ENCODE results near the gene RYR3.

The RYR3 gene

DNA sequence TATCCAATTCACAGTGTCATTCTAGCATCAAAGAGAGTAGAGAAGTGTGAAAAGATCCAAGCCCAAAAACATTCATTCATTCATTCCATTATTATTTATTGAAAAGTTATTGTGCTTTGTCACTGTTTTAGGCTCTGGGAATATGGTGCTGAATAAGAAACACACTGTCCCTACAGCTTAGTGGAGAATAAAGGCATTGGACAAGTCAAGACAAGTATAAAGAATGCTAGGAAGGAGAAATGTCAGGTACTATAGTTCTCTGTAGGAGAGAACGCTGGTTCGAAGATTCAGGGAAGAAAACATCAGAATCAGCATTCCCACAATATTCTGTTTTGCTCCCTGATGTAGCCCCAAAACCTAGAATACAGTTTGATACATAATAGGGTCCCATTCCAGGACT lies 528.8 kb downstream of the RYR3 start:
- Histone ChIP-seq H3K9me2 (replicated peaks; ENCODE audit: control insufficient read depth, low read length) (no peaks in the 10 kb centered on the region), H3F3A (ENCODE audit: control insufficient read depth, insufficient read depth) (no peaks in the 10 kb centered on the region)
- TF ChIP-seq EZH2phosphoT487 (IDR thresholded peaks at IDR 0.05; ENCODE audit: borderline replicate concordance, low read length) = no peak
- TF ChIP-seq CTCF (IDR thresholded peaks at IDR 0.05; ENCODE audit: low read depth, low read length, poor library complexity, severe bottlenecking) = no peak

DNA sequence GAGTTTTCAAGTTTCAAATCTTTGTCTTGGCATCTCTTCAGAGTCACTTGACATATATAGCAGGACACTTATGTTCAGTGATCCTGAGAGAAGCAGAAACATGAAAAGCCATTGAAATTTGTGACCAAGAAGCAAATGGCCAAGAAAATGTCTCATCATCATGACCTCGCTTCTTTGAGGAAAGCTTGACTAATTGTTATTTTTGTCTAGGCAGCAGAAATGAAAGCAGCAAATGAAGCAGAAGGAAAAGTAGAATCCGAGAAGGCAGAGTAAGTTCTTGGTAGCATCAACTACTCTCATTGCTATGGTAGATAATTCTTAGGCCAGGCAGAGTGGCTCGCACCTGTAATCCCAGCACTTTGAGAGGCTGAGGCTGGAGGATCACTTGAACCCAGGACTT lies 529.8 kb downstream of the RYR3 start:
- H3K4me3 ChIP-seq (ENCODE audit: low read length) = no peak overlapping the region
- no peak overlapping the region for H3K4me2 ChIP-seq (ENCODE audit: low read length)
- H4K20me1 ChIP-seq (ENCODE audit: control insufficient read depth, insufficient read depth, low read depth, low read length) = no peaks in the 10 kb centered on the region
- no peaks in the 10 kb centered on the region for H3F3A ChIP-seq (ENCODE audit: control insufficient read depth, insufficient read depth)
- no peak overlapping the region for H3K27ac ChIP-seq (ENCODE audit: low read depth, low read length)
- no peaks in the 10 kb centered on the region for H3K36me3 ChIP-seq (ENCODE audit: control insufficient read depth, low read length)
- TF ChIP-seq CTCF (IDR thresholded peaks at IDR 0.05; ENCODE audit: low read depth, low read length, poor library complexity, severe bottlenecking) (no peak), EZH2phosphoT487 (IDR thresholded peaks at IDR 0.05; ENCODE audit: borderline replicate concordance, low read length) (no peak)
- H3K9me2 ChIP-seq (replicated peaks; ENCODE audit: control insufficient read depth, low read length) = no peaks in the 10 kb centered on the region
- no peaks in the 10 kb centered on the region for H3K4me1 ChIP-seq (ENCODE audit: control insufficient read depth, low read length)
- H3K27me3 ChIP-seq (ENCODE audit: control insufficient read depth, low read length) = no peaks in the 10 kb centered on the region
- no peaks in the 10 kb centered on the region for H3K9me3 ChIP-seq (ENCODE audit: control insufficient read depth, insufficient read depth, low read length)
- no peaks in the 10 kb centered on the region for H3K79me2 ChIP-seq (ENCODE audit: control insufficient read depth, low read length)

More for the DNA sequence above, 528.8 kb downstream of the RYR3 start:
- no peaks in the 10 kb centered on the region for H3K27me3 ChIP-seq (ENCODE audit: control insufficient read depth, low read length)
- H3K9me3 ChIP-seq (ENCODE audit: control insufficient read depth, insufficient read depth, low read length) = no peaks in the 10 kb centered on the region
- H3K36me3 ChIP-seq (ENCODE audit: control insufficient read depth, low read length) = no peaks in the 10 kb centered on the region
- H4K20me1 ChIP-seq (ENCODE audit: control insufficient read depth, insufficient read depth, low read depth, low read length) = no peaks in the 10 kb centered on the region
- no peak overlapping the region for H3K4me2 ChIP-seq (ENCODE audit: low read length)
- H3K27ac ChIP-seq (ENCODE audit: low read depth, low read length) = no peak overlapping the region
- H3K79me2 ChIP-seq (ENCODE audit: control insufficient read depth, low read length) = no peaks in the 10 kb centered on the region
- no peaks in the 10 kb centered on the region for H3K4me1 ChIP-seq (ENCODE audit: control insufficient read depth, low read length)
- H3K4me3 ChIP-seq (ENCODE audit: low read length) = no peak overlapping the region

DNA sequence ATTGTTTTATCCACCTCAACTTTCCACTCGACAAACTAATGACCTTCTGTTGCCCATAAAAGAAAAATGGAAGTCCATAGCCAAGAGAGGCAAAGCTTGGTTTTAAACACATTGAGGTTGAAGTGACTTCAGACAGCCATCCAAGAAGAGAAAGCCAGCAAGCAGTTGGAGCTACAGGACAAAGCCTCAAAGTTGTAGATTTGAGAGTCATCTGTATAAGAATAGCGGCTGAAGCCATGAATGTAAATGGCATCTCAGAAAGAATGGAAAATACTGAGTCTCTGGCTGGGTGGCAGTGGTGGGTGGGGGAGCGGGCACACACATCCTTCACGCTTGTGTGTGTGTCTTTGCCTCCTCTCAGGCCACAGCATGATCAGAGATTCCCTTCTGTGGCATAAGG lies 533.4 kb downstream of the RYR3 start:
- no peak for TF ChIP-seq CTCF (IDR thresholded peaks at IDR 0.05; ENCODE audit: low read depth, low read length, poor library complexity, severe bottlenecking)
- TF ChIP-seq EZH2phosphoT487 (IDR thresholded peaks at IDR 0.05; ENCODE audit: borderline replicate concordance, low read length) = no peak
- no peaks in the 10 kb centered on the region for H3K36me3 ChIP-seq (ENCODE audit: control insufficient read depth, low read length)
- H3K9me2 ChIP-seq (replicated peaks; ENCODE audit: control insufficient read depth, low read length) = no peaks in the 10 kb centered on the region
- H3K4me1 ChIP-seq (ENCODE audit: control insufficient read depth, low read length) = no peaks in the 10 kb centered on the region
- no peaks in the 10 kb centered on the region for H3F3A ChIP-seq (ENCODE audit: control insufficient read depth, insufficient read depth)
- H3K9me3 ChIP-seq (ENCODE audit: control insufficient read depth, insufficient read depth, low read length) = no peaks in the 10 kb centered on the region
- H3K27ac ChIP-seq (ENCODE audit: low read depth, low read length) = no peak overlapping the region
- no peaks in the 10 kb centered on the region for H3K27me3 ChIP-seq (ENCODE audit: control insufficient read depth, low read length)
- no peaks in the 10 kb centered on the region for H4K20me1 ChIP-seq (ENCODE audit: control insufficient read depth, insufficient read depth, low read depth, low read length)
- no peak overlapping the region for H3K4me2 ChIP-seq (ENCODE audit: low read length)
- no peaks in the 10 kb centered on the region for H3K79me2 ChIP-seq (ENCODE audit: control insufficient read depth, low read length)
- H3K4me3 ChIP-seq (ENCODE audit: low read length) = no peak overlapping the region

DNA sequence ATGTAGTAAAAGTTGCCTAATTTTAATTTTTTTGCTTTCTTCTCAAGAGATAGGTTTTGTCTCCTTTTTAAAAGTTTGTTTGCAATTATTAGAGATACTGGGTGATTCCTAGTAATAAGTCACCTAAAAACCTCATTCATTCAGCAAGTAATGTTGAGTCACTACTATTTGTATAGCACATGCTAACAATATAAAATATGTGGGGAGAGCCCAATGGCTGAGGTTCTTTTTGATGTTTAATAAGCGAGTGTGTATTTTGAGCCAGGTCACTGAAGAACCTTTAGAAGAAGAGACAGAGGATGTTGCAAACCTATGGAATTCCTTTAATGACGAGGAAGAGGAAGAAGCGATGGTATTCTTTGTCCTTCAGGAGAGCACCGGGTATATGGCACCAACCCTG lies 533.8 kb downstream of the RYR3 start:
- H3K9me2 ChIP-seq (replicated peaks; ENCODE audit: control insufficient read depth, low read length) = no peaks in the 10 kb centered on the region

More for the DNA sequence above, 533.8 kb downstream of the RYR3 start:
- H3F3A ChIP-seq (ENCODE audit: control insufficient read depth, insufficient read depth) = no peaks in the 10 kb centered on the region
- H3K4me1 ChIP-seq (ENCODE audit: control insufficient read depth, low read length) = no peaks in the 10 kb centered on the region
- no peaks in the 10 kb centered on the region for H4K20me1 ChIP-seq (ENCODE audit: control insufficient read depth, insufficient read depth, low read depth, low read length)
- no peaks in the 10 kb centered on the region for H3K9me3 ChIP-seq (ENCODE audit: control insufficient read depth, insufficient read depth, low read length)
- TF ChIP-seq EZH2phosphoT487 (IDR thresholded peaks at IDR 0.05; ENCODE audit: borderline replicate concordance, low read length) = no peak
- TF ChIP-seq CTCF (IDR thresholded peaks at IDR 0.05; ENCODE audit: low read depth, low read length, poor library complexity, severe bottlenecking) = no peak
- H3K79me2 ChIP-seq (ENCODE audit: control insufficient read depth, low read length) = no peaks in the 10 kb centered on the region
- H3K36me3 ChIP-seq (ENCODE audit: control insufficient read depth, low read length) = no peaks in the 10 kb centered on the region
- H3K4me2 ChIP-seq (ENCODE audit: low read length) = no peak overlapping the region
- H3K27ac ChIP-seq (ENCODE audit: low read depth, low read length) = no peak overlapping the region
- H3K27me3 ChIP-seq (ENCODE audit: control insufficient read depth, low read length) = no peaks in the 10 kb centered on the region
- H3K4me3 ChIP-seq (ENCODE audit: low read length) = no peak overlapping the region

All from DOHH2 (cell line).